GM21619 (cell line): ENCODE measurements around the gene TBR1.

Experiments
- ATAC-seq: cut with Tn5 transposase; IDR thresholded peaks from one replicate; pipeline ENCODE4 v1.9.1; 2021; ENCODE audit not compliant: unreplicated experiment

Gene TBR1

GRCh38 chr2:161426922-161427663 lies 11.0 kb downstream of the TBR1 start:
- ATAC-seq: no peak

- ATAC-seq: no peak
These were observed 11.8 kb downstream of the TBR1 start for GRCh38 chr2:161427664-161428587.

- no peak for ATAC-seq
These were observed 14.3 kb downstream of the TBR1 start for GRCh38 chr2:161430386-161430785.

GRCh38 chr2:161432107-161432506 lies 16.0 kb downstream of the TBR1 start:
- ATAC-seq: no peak

- no peak for ATAC-seq
These were observed 18.0 kb downstream of the TBR1 start for GRCh38 chr2:161434118-161434517.

GRCh38 chr2:161436411-161436810 lies 20.3 kb downstream of the TBR1 start:
- ATAC-seq: no peak

- ATAC-seq: no peak
These were observed 22.5 kb downstream of the TBR1 start for GRCh38 chr2:161438598-161438997.

GRCh38 chr2:161445097-161445496 lies 29.0 kb downstream of the TBR1 start:
- ATAC-seq: no peak

- no peak for ATAC-seq
These were observed 32.3 kb downstream of the TBR1 start for GRCh38 chr2:161448431-161448830.

- ATAC-seq: no peak
These were observed 55.5 kb downstream of the TBR1 start for GRCh38 chr2:161471631-161472030.

- ATAC-seq: no peak
These were observed 58.8 kb downstream of the TBR1 start for GRCh38 chr2:161474920-161475319.
